HG02623 (cell line): Measurements from ENCODE around the gene SEMA4B.
"Not testable (repeated sequence)": the region's sequence is repeated elsewhere in the genome, so short reads cannot be mapped to it uniquely, and the experiment has no call there.

ENCODE experiments used
- ATAC-seq: cut with Tn5 transposase; IDR thresholded peaks from one replicate; pipeline ENCODE4 v1.9.1; 2021; ENCODE audit warnings: moderate library complexity; ENCODE audit not compliant: unreplicated experiment

SEMA4B gene

GRCh38 chr15:90181776-90182175 is 19.4 kb upstream of the SEMA4B start:
- no peak for ATAC-seq

GRCh38 chr15:90184119-90184785 is 16.9 kb upstream of the SEMA4B start:
- peak; percentile 52 for ATAC-seq

GRCh38 chr15:90184786-90185704 is 16.1 kb upstream of the SEMA4B start:
- ATAC-seq, result peak; percentile 62

GRCh38 chr15:90187257-90187868 is 13.8 kb upstream of the SEMA4B start:
- ATAC-seq, result no peak

- not testable (repeated sequence) for ATAC-seq
These were observed 13.1 kb upstream of the SEMA4B start for GRCh38 chr15:90188065-90188464.

- ATAC-seq, result no peak
These were observed 12.0 kb upstream of the SEMA4B start for GRCh38 chr15:90188914-90189748.

GRCh38 chr15:90189781-90190467 is 11.2 kb upstream of the SEMA4B start:
- ATAC-seq, result no peak

GRCh38 chr15:90190606-90191343 is 10.4 kb upstream of the SEMA4B start:
- ATAC-seq, result no peak

GRCh38 chr15:90191344-90191687 is 9.8 kb upstream of the SEMA4B start:
- ATAC-seq, result no peak

GRCh38 chr15:90191794-90192509 is 9.2 kb upstream of the SEMA4B start:
- peak; percentile 51 for ATAC-seq

GRCh38 chr15:90192961-90193786 is 8.0 kb upstream of the SEMA4B start:
- no peak for ATAC-seq

- no peak for ATAC-seq
These were observed 6.5 kb upstream of the SEMA4B start for GRCh38 chr15:90194655-90195054.

GRCh38 chr15:90200534-90201129 is 498 bp upstream of the SEMA4B start:
- ATAC-seq, result no peak

GRCh38 chr15:90201944-90202375 is 830 bp downstream of the SEMA4B start:
- ATAC-seq, result no peak

GRCh38 chr15:90202929-90203328 is 1.8 kb downstream of the SEMA4B start:
- ATAC-seq, result no peak

- no peak for ATAC-seq
These were observed 2.3 kb downstream of the SEMA4B start for GRCh38 chr15:90203473-90203872.

- no peak for ATAC-seq
These were observed 2.8 kb downstream of the SEMA4B start for GRCh38 chr15:90203922-90204321.
